ENCODE measurements around the gene ZNF30. TPM values are rescaled to one million over a fixed set of nuclear protein-coding genes. Genes with fewer than 3 reads are reported as not detected.
A peak's percentile ranks its signal among the peaks of the same experiment; 100 is the strongest.

ZNF30 gene
- total RNA-seq (2014; rRNA removed; shearing (Covaris generic); ENCODE audit: low replicate concordance), result 6.3 and 8.5 TPM in 2 replicates

GRCh38 chr19:34926685-34927375, at the start of gene ZNF30:
TSS of gene ZNF30 (plus strand) at chr19:34926903. CDS start at chr19:34929948, 3,045 bp downstream.
- DNase-seq, result peak; percentile 96
- Histone ChIP-seq H3K9me2 (replicated peaks; ENCODE audit: insufficient read depth, low read length) (no peaks in the 10 kb centered on the region), H4K20me1 (ENCODE audit: insufficient read depth, low read depth, low read length) (no peaks in the 10 kb centered on the region), H3K27me3 (ENCODE audit: low read length) (no peaks in the 10 kb centered on the region), H3K4me1 (ENCODE audit: low read length) (peaks cover 12% of the 10 kb centered on the region), H3K9me3 (ENCODE audit: low read length) (no peaks in the 10 kb centered on the region), H3K27ac (ENCODE audit: low read length) (peak within 1 kb of the TSS; percentile 55), H3K4me2 (ENCODE audit: low read depth, low read length, poor library complexity, severe bottlenecking) (peak within 1 kb of the TSS; percentile 75), H2AFZ (ENCODE audit: low read length) (peak within 1 kb of the TSS; percentile 96), H3K79me2 (ENCODE audit: low read length) (peaks cover 23% of the 10 kb centered on the region), H3K4me3 (ENCODE audit: low read length) (peak within 1 kb of the TSS; percentile 83), H3K9ac (ENCODE audit: low read length) (peak within 1 kb of the TSS; percentile 84), H3K36me3 (ENCODE audit: insufficient read depth, low read length) (peaks cover 6% of the 10 kb centered on the region)

- Histone ChIP-seq H4K20me1 (ENCODE audit: insufficient read depth, low read depth, low read length) (no peaks in the 10 kb centered on the region), H3K9me3 (ENCODE audit: low read length) (no peaks in the 10 kb centered on the region), H3K4me1 (ENCODE audit: low read length) (no peaks in the 10 kb centered on the region), H3K36me3 (ENCODE audit: insufficient read depth, low read length) (no peaks in the 10 kb centered on the region), H2AFZ (ENCODE audit: low read length) (no peak overlapping the region), H3K9me2 (replicated peaks; ENCODE audit: insufficient read depth, low read length) (no peaks in the 10 kb centered on the region), H3K9ac (ENCODE audit: low read length) (no peak overlapping the region), H3K27ac (ENCODE audit: low read length) (no peak overlapping the region), H3K27me3 (ENCODE audit: low read length) (no peaks in the 10 kb centered on the region), H3K4me3 (ENCODE audit: low read length) (no peak overlapping the region), H3K79me2 (ENCODE audit: low read length) (no peaks in the 10 kb centered on the region), H3K4me2 (ENCODE audit: low read depth, low read length, poor library complexity, severe bottlenecking) (no peak overlapping the region)
- DNase-seq, result no peak
These were observed 47.1 kb upstream of the ZNF30 start for GRCh38 chr19:34879563-34879962.

- DNase-seq, result no peak
- Histone ChIP-seq H3K9me2 (replicated peaks; ENCODE audit: insufficient read depth, low read length) (no peaks in the 10 kb centered on the region), H2AFZ (ENCODE audit: low read length) (no peak overlapping the region), H3K4me2 (ENCODE audit: low read depth, low read length, poor library complexity, severe bottlenecking) (no peak overlapping the region), H4K20me1 (ENCODE audit: insufficient read depth, low read depth, low read length) (no peaks in the 10 kb centered on the region), H3K9me3 (ENCODE audit: low read length) (no peaks in the 10 kb centered on the region), H3K36me3 (ENCODE audit: insufficient read depth, low read length) (no peaks in the 10 kb centered on the region), H3K4me3 (ENCODE audit: low read length) (no peak overlapping the region), H3K27me3 (ENCODE audit: low read length) (no peaks in the 10 kb centered on the region), H3K79me2 (ENCODE audit: low read length) (no peaks in the 10 kb centered on the region), H3K9ac (ENCODE audit: low read length) (no peak overlapping the region), H3K27ac (ENCODE audit: low read length) (no peak overlapping the region), H3K4me1 (ENCODE audit: low read length) (no peaks in the 10 kb centered on the region)
These were observed 46.7 kb upstream of the ZNF30 start for GRCh38 chr19:34880034-34880433.

GRCh38 chr19:34881982-34882381, 44.7 kb upstream of the ZNF30 start:
- Histone ChIP-seq H3K4me2 (ENCODE audit: low read depth, low read length, poor library complexity, severe bottlenecking) (no peak overlapping the region), H3K9me2 (replicated peaks; ENCODE audit: insufficient read depth, low read length) (no peaks in the 10 kb centered on the region), H3K9ac (ENCODE audit: low read length) (no peak overlapping the region), H2AFZ (ENCODE audit: low read length) (no peak overlapping the region), H3K36me3 (ENCODE audit: insufficient read depth, low read length) (no peaks in the 10 kb centered on the region), H3K27ac (ENCODE audit: low read length) (no peak overlapping the region), H3K4me3 (ENCODE audit: low read length) (no peak overlapping the region), H3K79me2 (ENCODE audit: low read length) (no peaks in the 10 kb centered on the region), H4K20me1 (ENCODE audit: insufficient read depth, low read depth, low read length) (no peaks in the 10 kb centered on the region), H3K4me1 (ENCODE audit: low read length) (no peaks in the 10 kb centered on the region), H3K9me3 (ENCODE audit: low read length) (no peaks in the 10 kb centered on the region; the same call in 1 of the 2 replicates), H3K27me3 (ENCODE audit: low read length) (no peaks in the 10 kb centered on the region)
- DNase-seq, result no peak

GRCh38 chr19:34888091-34888490, 38.6 kb upstream of the ZNF30 start:
- Histone ChIP-seq H3K27me3 (ENCODE audit: low read length) (no peaks in the 10 kb centered on the region), H3K4me1 (ENCODE audit: low read length) (no peaks in the 10 kb centered on the region), H3K4me3 (ENCODE audit: low read length) (no peak overlapping the region), H2AFZ (ENCODE audit: low read length) (no peak overlapping the region), H3K9ac (ENCODE audit: low read length) (no peak overlapping the region), H4K20me1 (ENCODE audit: insufficient read depth, low read depth, low read length) (no peaks in the 10 kb centered on the region), H3K27ac (ENCODE audit: low read length) (no peak overlapping the region), H3K36me3 (ENCODE audit: insufficient read depth, low read length) (no peaks in the 10 kb centered on the region), H3K9me3 (ENCODE audit: low read length) (no peaks in the 10 kb centered on the region; the same call in 1 of the 2 replicates), H3K4me2 (ENCODE audit: low read depth, low read length, poor library complexity, severe bottlenecking) (no peak overlapping the region), H3K9me2 (replicated peaks; ENCODE audit: insufficient read depth, low read length) (no peaks in the 10 kb centered on the region), H3K79me2 (ENCODE audit: low read length) (no peaks in the 10 kb centered on the region)
- DNase-seq, result no peak

- no peak overlapping the region for H3K9ac ChIP-seq (ENCODE audit: low read length)
- H3K4me3 ChIP-seq (ENCODE audit: low read length), result no peak overlapping the region
- DNase-seq, result no peak
- no peaks in the 10 kb centered on the region for H3K9me3 ChIP-seq (ENCODE audit: low read length)
- H3K4me2 ChIP-seq (ENCODE audit: low read depth, low read length, poor library complexity, severe bottlenecking), result no peak overlapping the region
- H3K27me3 ChIP-seq (ENCODE audit: low read length), result peaks cover 3% of the 10 kb centered on the region; the same call in 1 of the 2 replicates
- no peak overlapping the region for H3K27ac ChIP-seq (ENCODE audit: low read length)
- H3K79me2 ChIP-seq (ENCODE audit: low read length), result no peaks in the 10 kb centered on the region
- no peaks in the 10 kb centered on the region for H4K20me1 ChIP-seq (ENCODE audit: insufficient read depth, low read depth, low read length)
- no peak overlapping the region for H2AFZ ChIP-seq (ENCODE audit: low read length)
- no peaks in the 10 kb centered on the region for H3K36me3 ChIP-seq (ENCODE audit: insufficient read depth, low read length)
- no peaks in the 10 kb centered on the region for H3K4me1 ChIP-seq (ENCODE audit: low read length)
- H3K9me2 ChIP-seq (replicated peaks; ENCODE audit: insufficient read depth, low read length), result no peaks in the 10 kb centered on the region
These were observed 26.5 kb upstream of the ZNF30 start for GRCh38 chr19:34900245-34900644.

GRCh38 chr19:34904664-34905527, 21.8 kb upstream of the ZNF30 start:
- H3K4me1 ChIP-seq (ENCODE audit: low read length), result no peaks in the 10 kb centered on the region
- no peaks in the 10 kb centered on the region for H4K20me1 ChIP-seq (ENCODE audit: insufficient read depth, low read depth, low read length)
- DNase-seq, result no peak
- H3K9ac ChIP-seq (ENCODE audit: low read length), result no peak overlapping the region
- no peak overlapping the region for H3K4me2 ChIP-seq (ENCODE audit: low read depth, low read length, poor library complexity, severe bottlenecking)
- no peaks in the 10 kb centered on the region for H3K9me3 ChIP-seq (ENCODE audit: low read length)
- no peak overlapping the region for H3K27ac ChIP-seq (ENCODE audit: low read length)
- no peaks in the 10 kb centered on the region for H3K27me3 ChIP-seq (ENCODE audit: low read length)
- H3K79me2 ChIP-seq (ENCODE audit: low read length), result no peaks in the 10 kb centered on the region
- H2AFZ ChIP-seq (ENCODE audit: low read length), result no peak overlapping the region
- no peaks in the 10 kb centered on the region for H3K9me2 ChIP-seq (replicated peaks; ENCODE audit: insufficient read depth, low read length)
- no peaks in the 10 kb centered on the region for H3K36me3 ChIP-seq (ENCODE audit: insufficient read depth, low read length)
- no peak overlapping the region for H3K4me3 ChIP-seq (ENCODE audit: low read length)

GRCh38 chr19:34910770-34911169, 15.9 kb upstream of the ZNF30 start:
- no peaks in the 10 kb centered on the region for H4K20me1 ChIP-seq (ENCODE audit: insufficient read depth, low read depth, low read length)
- H3K9ac ChIP-seq (ENCODE audit: low read length), result no peak overlapping the region
- no peak overlapping the region for H3K4me2 ChIP-seq (ENCODE audit: low read depth, low read length, poor library complexity, severe bottlenecking)
- H3K27me3 ChIP-seq (ENCODE audit: low read length), result no peaks in the 10 kb centered on the region
- H3K9me2 ChIP-seq (replicated peaks; ENCODE audit: insufficient read depth, low read length), result no peaks in the 10 kb centered on the region
- H3K4me3 ChIP-seq (ENCODE audit: low read length), result no peak overlapping the region
- DNase-seq, result no peak
- no peaks in the 10 kb centered on the region for H3K36me3 ChIP-seq (ENCODE audit: insufficient read depth, low read length)
- H2AFZ ChIP-seq (ENCODE audit: low read length), result no peak overlapping the region
- H3K4me1 ChIP-seq (ENCODE audit: low read length), result no peaks in the 10 kb centered on the region
- H3K9me3 ChIP-seq (ENCODE audit: low read length), result no peaks in the 10 kb centered on the region
- no peak overlapping the region for H3K27ac ChIP-seq (ENCODE audit: low read length)
- no peaks in the 10 kb centered on the region for H3K79me2 ChIP-seq (ENCODE audit: low read length)
